Measurements from ENCODE around the gene CLSTN2. TPM values are rescaled to one million over a fixed set of nuclear protein-coding genes. Genes with fewer than 3 reads are reported as not detected.

Gene CLSTN2
- total RNA-seq, result under 1 TPM in 1 of 2 experiments, not detected in 1; 0.08 TPM

DNA sequence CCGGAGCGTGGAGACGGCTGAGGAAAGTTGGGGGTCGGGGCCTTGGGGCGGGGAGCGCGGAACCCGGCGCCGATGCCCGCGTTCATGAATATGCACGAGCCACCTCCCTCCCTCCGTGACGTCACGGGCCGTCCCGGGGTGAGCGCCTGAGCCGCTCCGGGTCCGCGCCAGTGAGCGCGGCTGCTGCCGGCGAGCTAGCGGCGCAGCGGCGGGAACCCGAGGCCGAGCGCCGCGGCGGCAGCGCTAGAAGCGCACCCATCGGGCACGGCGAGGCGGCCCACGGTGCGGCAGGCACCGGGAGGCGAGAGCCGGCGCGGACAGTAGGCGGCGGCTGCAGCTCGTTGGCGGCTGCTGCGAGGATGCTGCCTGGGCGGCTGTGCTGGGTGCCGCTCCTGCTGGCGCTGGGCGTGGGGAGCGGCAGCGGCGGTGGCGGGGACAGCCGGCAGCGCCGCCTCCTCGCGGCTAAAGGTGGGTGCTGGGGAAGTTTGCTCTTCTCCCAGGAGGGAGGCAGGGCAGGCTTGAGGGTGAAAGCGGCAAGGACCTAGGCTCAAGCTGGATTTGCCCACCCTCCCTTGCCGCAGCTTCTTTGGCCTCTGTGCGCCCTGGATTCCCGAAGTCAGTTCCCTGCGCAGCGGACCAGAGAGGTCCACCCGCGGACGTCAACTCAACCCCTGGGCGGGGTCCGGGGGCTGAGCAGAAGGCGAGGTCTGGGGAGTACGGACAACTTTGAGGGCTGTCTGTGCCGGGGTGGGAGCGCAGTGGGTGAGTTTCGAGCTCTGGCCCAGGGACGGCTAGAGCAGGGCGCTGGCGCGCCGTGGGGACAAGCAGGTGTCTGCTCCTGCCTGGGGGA, at the start of gene CLSTN2:
CLSTN2 (plus strand) TSS at position 170 of the 850 bp plus-strand sequence.
- Mint-ChIP-seq H3K36me3 (no peaks in the 10 kb centered on the region), H3K9me3 (no peaks in the 10 kb centered on the region), H3K4me3 (no peak within 1 kb of the TSS), H3K4me1 (peaks cover 6% of the 10 kb centered on the region), H3K27ac (no peak within 1 kb of the TSS), H3K27me3 (peaks cover 66% of the 10 kb centered on the region)
- peak; percentile 50 for DNase-seq

DNA sequence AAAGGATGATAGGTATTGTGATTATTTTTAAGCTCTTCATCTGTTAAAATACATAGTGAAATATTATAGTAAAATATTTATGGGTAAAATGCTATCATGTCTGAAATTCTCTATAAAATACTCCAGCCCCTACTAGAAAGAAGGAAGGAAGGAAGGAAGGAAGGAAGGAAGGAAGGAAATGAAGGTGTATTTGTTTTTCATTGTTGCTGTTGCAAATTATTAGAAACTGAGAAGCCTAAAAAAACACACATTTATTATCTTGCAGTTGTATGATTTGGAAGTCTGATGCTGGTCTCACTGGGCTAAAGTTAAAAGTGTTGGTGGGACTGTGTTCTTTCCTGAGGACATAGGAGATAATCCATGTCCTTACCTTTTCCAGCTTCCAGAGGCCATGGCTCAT, 47.6 kb upstream of the CLSTN2 start:
- Mint-ChIP-seq H3K9me3 (peaks cover 4% of the 10 kb centered on the region), H3K36me3 (no peaks in the 10 kb centered on the region), H3K27ac (no peak overlapping the region), H3K27me3 (peaks cover 11% of the 10 kb centered on the region), H3K4me1 (no peaks in the 10 kb centered on the region), H3K4me3 (no peak overlapping the region)
- no peak for DNase-seq

DNA sequence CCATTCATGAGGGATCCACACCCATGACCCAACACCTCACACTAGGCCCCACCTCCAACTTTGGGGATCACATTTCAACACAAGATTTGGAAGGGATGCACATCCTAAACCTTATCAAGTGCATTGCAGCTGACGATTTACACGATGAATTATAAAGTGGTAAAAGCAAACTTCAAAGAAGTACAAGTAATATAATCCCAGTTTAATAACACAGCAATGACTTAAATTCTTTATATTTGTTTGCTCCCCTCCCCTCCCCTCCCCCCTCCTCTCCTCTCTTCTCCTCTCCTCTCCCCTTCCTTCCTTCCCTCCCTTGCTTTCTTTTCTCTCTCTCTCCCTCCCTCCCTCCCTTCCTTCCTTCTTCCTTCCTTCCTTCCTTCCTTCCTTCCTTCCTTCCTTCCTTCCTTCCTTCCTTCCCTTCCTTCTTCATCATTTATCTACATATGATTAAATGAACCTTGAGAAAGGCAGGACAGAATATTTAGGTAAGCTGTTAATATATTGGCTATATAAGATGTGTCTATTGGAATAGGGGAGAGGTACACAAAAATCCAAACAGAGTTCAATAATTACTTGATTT, 46.3 kb upstream of the CLSTN2 start:
- no peak for DNase-seq
- no peaks in the 10 kb centered on the region for H3K36me3 Mint-ChIP-seq
- H3K4me3 Mint-ChIP-seq, result no peak overlapping the region
- H3K27ac Mint-ChIP-seq, result no peak overlapping the region
- H3K27me3 Mint-ChIP-seq, result peaks cover 11% of the 10 kb centered on the region
- H3K4me1 Mint-ChIP-seq, result no peaks in the 10 kb centered on the region
- H3K9me3 Mint-ChIP-seq, result peaks cover 3% of the 10 kb centered on the region

DNA sequence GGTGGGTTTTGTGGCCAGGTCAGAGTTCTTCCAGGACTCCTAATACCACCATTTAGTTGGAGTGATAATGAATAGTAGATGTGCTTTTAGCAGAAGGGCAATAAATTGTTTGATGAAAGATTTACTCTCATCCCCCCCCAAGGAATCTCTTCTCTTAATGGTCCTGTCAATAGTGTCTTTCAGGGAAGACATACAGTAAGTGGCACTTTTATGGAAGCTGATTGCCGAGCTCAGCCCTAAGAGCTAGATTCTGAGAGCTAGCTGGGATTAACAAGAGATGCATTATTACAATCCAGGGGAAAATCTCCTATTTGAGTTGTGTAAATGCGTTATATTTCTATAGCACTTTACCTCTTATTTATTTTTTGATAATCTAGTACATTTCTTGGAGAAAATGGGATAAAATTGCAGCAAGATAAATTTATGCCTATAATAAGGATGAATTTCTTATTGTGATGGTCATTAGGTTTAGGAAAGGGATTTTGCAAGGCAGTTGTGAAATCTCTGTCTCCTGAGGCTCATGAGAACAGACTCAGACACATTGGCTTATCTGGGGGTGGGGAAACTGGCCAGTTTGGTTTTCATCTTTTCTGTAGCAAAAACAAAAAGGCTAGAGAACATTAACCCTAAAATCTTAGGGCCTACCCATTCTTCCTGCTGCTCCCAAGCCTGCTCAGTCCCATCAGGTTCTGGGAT, 41.6 kb upstream of the CLSTN2 start:
- Mint-ChIP-seq H3K9me3 (peaks cover under 1% of the 10 kb centered on the region), H3K27ac (no peak overlapping the region), H3K27me3 (peaks cover 4% of the 10 kb centered on the region), H3K4me3 (no peak overlapping the region), H3K36me3 (no peaks in the 10 kb centered on the region), H3K4me1 (no peaks in the 10 kb centered on the region)
- DNase-seq, result no peak

DNA sequence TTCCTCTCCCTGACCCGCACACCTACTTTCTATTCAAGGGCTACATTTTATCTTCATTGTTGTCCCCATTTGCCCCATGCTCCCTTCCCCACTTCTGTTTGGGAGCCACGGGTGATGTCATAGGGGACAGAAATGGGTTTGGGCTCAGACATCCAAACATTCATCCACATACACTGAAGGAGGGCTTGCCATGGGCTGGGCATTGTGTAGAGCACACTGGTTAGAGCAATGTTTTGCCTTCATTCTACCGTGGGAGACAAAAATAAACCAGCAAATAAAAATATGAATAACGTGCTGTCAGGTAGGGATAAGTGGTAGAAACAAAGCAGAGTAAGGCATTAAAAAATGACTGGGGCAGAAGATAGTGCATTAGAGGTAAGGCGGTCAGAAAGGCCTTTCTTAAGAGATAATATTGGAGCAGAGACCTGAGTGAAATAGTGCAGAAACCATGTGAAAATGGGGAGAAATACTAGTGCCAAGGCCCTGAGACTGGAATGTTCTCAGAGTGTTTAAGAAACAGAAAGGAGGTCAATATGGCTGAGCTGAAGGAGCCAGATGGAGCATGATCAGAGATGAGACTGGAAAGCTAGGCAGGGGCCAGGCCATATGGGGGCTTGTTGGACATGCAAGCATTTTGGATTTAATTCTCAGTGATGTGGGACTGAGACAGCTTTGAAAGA, 40.9 kb upstream of the CLSTN2 start:
- no peak for DNase-seq
- Mint-ChIP-seq H3K4me3 (no peak overlapping the region), H3K4me1 (no peaks in the 10 kb centered on the region), H3K27me3 (peaks cover 4% of the 10 kb centered on the region), H3K9me3 (no peaks in the 10 kb centered on the region), H3K27ac (no peak overlapping the region), H3K36me3 (no peaks in the 10 kb centered on the region)

DNA sequence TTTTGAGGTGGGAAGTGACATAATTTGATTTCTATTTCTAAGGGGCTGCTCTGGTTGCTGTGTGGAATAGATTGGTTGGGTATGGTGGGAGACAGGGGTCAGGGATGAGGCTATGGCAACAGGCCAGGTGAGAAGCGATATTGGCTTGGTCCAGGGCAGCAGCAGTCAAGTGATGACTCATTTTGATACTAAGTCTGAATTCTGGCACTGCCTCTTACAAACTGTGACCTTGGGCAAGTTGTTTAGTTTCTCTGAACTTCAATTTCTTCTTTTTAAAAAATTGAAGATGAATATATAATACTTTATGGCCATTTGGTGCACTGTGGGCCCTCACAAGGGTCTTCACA, 40.4 kb upstream of the CLSTN2 start:
- no peaks in the 10 kb centered on the region for H3K4me1 Mint-ChIP-seq
- DNase-seq, result no peak
- H3K36me3 Mint-ChIP-seq, result no peaks in the 10 kb centered on the region
- no peak overlapping the region for H3K27ac Mint-ChIP-seq
- peaks cover 4% of the 10 kb centered on the region for H3K27me3 Mint-ChIP-seq
- no peaks in the 10 kb centered on the region for H3K9me3 Mint-ChIP-seq
- no peak overlapping the region for H3K4me3 Mint-ChIP-seq

DNA sequence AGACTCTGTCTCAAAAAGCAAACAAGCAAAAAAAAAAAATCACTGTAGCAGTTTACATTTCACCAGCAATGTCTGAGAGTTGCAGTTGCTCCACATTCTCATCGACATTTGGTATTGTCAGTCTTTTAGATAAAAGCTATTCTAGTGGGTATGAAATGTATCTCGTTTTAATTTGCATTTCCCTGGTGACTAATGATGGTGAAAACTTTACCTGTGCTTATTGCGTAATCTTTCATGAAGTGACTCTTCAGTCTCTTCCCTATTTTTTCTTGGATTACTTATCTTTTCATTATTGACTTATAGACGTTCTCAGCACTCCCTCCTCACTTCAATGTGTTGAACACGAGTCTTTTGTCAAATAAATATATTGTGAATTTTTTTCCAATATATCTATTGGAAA, 37.2 kb upstream of the CLSTN2 start:
- no peaks in the 10 kb centered on the region for H3K9me3 Mint-ChIP-seq
- no peak overlapping the region for H3K27ac Mint-ChIP-seq
- H3K36me3 Mint-ChIP-seq, result no peaks in the 10 kb centered on the region
- peaks cover 12% of the 10 kb centered on the region for H3K27me3 Mint-ChIP-seq
- no peaks in the 10 kb centered on the region for H3K4me1 Mint-ChIP-seq
- H3K4me3 Mint-ChIP-seq, result no peak overlapping the region
- DNase-seq, result no peak

DNA sequence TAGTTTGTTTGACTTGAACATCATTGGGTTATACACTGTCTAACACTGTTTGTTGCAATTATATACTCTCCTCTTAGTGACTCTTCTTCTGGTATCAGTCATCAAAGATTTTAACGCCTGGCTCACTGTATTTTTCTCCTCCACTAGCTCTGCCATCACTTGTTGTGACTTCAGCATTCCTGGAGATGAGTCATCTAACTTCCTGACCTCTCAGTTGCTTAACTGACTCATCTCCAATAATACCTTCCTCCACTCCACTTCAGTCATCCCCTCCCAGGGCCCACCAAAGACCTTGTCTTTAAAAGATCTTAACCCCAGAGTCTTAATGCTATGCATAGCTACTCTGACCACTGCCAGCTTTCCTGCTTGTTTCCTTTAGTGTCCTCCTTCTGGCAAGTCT, 28.6 kb upstream of the CLSTN2 start:
- H3K27ac Mint-ChIP-seq, result no peak overlapping the region
- no peaks in the 10 kb centered on the region for H3K4me1 Mint-ChIP-seq
- no peak for DNase-seq
- no peaks in the 10 kb centered on the region for H3K9me3 Mint-ChIP-seq
- H3K27me3 Mint-ChIP-seq, result peaks cover 8% of the 10 kb centered on the region
- no peaks in the 10 kb centered on the region for H3K36me3 Mint-ChIP-seq
- no peak overlapping the region for H3K4me3 Mint-ChIP-seq

DNA sequence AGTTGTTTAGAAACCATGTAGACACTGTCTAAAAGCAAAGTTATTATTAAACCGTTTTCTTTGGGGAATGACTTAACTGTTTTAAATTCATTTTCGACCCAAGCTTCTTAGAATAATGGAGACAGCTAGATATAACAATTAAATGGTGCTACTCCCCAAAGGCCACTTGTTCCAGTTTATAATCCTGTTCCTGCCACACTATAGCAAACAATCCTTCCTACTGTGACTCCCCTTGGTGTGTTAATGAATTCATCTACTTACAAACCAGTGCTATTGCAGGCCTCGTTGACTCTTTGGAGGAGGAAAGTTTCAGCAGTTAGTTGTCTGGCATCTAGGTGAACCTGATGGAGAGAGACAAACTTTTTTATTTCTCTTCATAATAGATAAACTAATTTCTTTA, 25.2 kb upstream of the CLSTN2 start:
- Mint-ChIP-seq H3K27ac (no peak overlapping the region), H3K27me3 (peaks cover 7% of the 10 kb centered on the region), H3K4me1 (no peaks in the 10 kb centered on the region), H3K36me3 (no peaks in the 10 kb centered on the region), H3K4me3 (no peak overlapping the region), H3K9me3 (peaks cover 8% of the 10 kb centered on the region)
- DNase-seq, result no peak

DNA sequence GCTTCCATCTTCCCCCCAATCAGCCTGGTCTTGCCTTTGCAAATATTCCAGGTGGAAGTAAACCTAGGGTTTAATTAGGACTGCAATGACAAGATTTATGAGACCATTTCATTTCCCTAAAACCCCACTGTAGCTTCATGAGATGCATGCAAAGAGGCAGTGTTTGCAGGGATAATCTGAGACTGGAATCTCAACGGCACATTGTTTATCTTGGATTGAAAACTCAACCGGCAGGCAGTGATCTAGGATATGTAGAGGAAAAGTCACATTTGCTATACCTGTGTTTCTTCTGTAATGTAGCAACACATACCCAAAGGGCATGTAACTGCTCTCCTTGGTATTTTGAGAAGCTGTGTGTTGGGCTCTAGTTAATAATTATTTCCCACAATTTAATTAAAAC, 18.7 kb upstream of the CLSTN2 start:
- peaks cover 8% of the 10 kb centered on the region for H3K9me3 Mint-ChIP-seq
- no peak for DNase-seq
- no peak overlapping the region for H3K27ac Mint-ChIP-seq
- no peak overlapping the region for H3K4me3 Mint-ChIP-seq
- no peaks in the 10 kb centered on the region for H3K27me3 Mint-ChIP-seq
- no peaks in the 10 kb centered on the region for H3K36me3 Mint-ChIP-seq
- H3K4me1 Mint-ChIP-seq, result no peaks in the 10 kb centered on the region

DNA sequence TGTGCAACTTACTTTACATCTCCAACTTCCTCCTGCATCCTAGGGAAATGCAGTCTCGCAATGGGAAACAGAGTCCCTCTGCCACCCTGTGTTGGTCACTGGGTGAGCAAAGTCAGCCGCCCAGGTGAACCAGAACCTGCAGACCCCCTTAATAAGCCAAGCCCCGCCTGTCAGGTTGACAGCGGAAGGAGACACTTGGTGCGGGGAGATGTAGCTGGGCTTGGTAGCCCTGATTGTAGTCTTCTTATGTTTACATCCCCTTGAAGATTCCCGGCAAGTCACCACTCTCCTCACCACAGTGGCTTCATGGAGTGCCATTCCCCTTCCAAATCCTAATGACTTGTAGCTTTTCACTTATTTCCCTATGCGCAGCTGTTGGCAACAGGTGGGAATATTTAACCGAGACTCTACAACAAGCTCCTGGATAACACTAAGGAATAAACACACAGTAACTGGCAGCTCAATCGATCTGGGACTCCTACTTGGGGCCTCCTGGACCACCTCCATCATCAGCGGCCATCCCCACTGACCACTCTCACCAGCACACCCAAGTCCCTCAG, 17.7 kb upstream of the CLSTN2 start:
- no peaks in the 10 kb centered on the region for H3K4me1 Mint-ChIP-seq
- H3K9me3 Mint-ChIP-seq, result peaks cover 5% of the 10 kb centered on the region
- H3K4me3 Mint-ChIP-seq, result no peak overlapping the region
- peaks cover 3% of the 10 kb centered on the region for H3K27me3 Mint-ChIP-seq
- no peak overlapping the region for H3K27ac Mint-ChIP-seq
- no peaks in the 10 kb centered on the region for H3K36me3 Mint-ChIP-seq
- no peak for DNase-seq

DNA sequence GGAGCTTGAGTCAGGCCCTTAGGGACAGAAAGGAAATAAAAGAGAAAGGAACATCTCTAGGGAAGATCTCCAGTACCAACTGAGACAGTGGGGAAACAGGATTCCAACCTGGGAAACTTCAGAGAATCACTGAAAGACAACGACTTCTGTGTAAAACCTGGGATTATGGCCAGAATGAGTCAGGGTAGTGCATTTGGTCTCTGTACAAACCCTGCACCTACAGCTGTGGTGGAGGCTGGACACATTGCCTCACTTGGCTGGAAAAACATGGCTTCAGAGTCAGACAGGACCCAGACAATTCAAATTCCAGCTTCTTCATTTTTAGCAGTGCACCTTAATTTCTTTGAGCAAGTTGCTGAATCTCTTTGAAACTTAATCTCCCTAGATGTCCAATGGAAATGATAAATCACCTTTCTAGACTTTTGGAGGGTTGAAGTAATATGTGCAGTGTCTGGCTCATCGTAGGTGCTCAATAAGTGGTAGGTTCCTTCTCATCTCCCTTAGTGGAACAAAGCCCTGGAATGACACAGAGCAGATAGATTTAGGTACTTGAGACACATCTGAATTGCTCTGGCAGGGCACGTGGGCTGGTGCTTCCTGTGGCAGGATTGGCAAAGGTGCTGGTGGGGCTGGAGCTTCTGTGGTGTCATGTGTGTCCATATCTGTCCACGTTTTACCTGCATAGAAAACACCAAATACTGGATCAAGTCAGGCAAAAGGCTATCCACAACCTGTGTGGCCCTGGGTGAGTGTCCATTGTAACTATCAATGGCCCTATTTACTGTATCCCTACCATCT, 6.1 kb upstream of the CLSTN2 start:
- Mint-ChIP-seq H3K27me3 (peaks cover 29% of the 10 kb centered on the region), H3K27ac (no peak overlapping the region), H3K4me3 (no peak overlapping the region), H3K9me3 (no peaks in the 10 kb centered on the region), H3K36me3 (no peaks in the 10 kb centered on the region), H3K4me1 (no peaks in the 10 kb centered on the region)
- no peak for DNase-seq

DNA sequence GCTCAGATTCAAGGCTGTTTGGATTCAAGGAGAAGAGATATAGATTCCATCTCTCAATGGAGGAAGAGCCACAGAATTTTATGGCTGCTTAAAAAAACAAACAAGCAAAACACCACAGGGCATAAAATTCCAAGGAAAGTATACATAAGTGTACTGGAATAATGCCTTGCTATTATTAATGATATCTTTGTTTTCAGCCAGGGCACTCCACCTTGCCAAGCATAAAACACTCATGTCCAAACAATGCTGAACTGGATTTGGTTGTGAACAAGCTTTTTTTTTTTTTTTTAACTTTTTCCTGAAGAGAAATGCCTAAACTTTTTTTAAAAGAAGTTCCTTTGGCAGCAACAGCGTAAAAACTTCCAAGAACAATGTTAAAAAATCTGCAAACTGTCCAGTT, 4.8 kb upstream of the CLSTN2 start:
- H3K9me3 Mint-ChIP-seq, result no peaks in the 10 kb centered on the region
- no peaks in the 10 kb centered on the region for H3K36me3 Mint-ChIP-seq
- H3K4me1 Mint-ChIP-seq, result no peaks in the 10 kb centered on the region
- no peak overlapping the region for H3K27ac Mint-ChIP-seq
- DNase-seq, result no peak
- no peak overlapping the region for H3K4me3 Mint-ChIP-seq
- H3K27me3 Mint-ChIP-seq, result peaks cover 37% of the 10 kb centered on the region

DNA sequence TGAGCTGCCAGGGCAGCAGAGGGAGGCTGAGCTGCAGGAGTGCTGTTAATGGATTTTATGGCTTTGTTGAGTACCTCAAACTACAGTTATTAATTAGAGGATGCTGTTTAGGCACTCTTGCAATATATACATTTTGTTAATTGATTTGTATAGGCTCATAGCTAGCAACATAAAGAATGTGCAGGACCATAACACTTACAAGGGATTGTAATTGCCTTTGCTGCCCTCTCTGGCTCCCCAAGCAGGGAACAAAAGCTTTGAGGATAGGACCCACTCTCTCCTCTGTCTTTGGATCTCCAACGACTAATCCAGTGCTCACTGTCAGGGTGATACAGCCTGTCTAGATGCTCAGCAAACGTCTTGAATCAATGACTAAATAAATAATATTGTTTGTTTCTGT, 1.2 kb upstream of the CLSTN2 start:
- H3K4me3 Mint-ChIP-seq, result no peak overlapping the region
- peaks cover 6% of the 10 kb centered on the region for H3K4me1 Mint-ChIP-seq
- no peak for DNase-seq
- H3K9me3 Mint-ChIP-seq, result no peaks in the 10 kb centered on the region
- H3K27ac Mint-ChIP-seq, result no peak overlapping the region
- H3K36me3 Mint-ChIP-seq, result no peaks in the 10 kb centered on the region
- H3K27me3 Mint-ChIP-seq, result peaks cover 59% of the 10 kb centered on the region

Measured in activated naive CD8-positive, alpha-beta T cell treated with anti-CD3 and anti-CD28 coated beads for 36 hours (primary cell).